HL-60 (cell line): ENCODE data around the gene RABGAP1L.

Source experiments
- POLR2AphosphoS5 ChIP-seq: IDR thresholded peaks from 2 replicates; pipeline ENCODE4 v1.6.1; 2012; ENCODE audit warnings: low read depth
- TF ChIP-seq, protein P1 (sequence below): IDR thresholded peaks from 2 replicates; pipeline ENCODE4 v1.6.1; 2012; ENCODE audit warnings: low read depth; ENCODE audit not compliant: insufficient replicate concordance
- TF ChIP-seq, protein P2 (sequence below): IDR thresholded peaks from one replicate; pipeline ENCODE4 v1.5.1; 2011; ENCODE audit warnings: low read length, control low read depth, inconsistent platforms; ENCODE audit not compliant: insufficient read depth

GRCh38 chr1:174135211-174135610 is 24.1 kb upstream of the RABGAP1L start:
- TF ChIP-seq POLR2AphosphoS5, result no peak
- TF ChIP-seq, protein P1, sequence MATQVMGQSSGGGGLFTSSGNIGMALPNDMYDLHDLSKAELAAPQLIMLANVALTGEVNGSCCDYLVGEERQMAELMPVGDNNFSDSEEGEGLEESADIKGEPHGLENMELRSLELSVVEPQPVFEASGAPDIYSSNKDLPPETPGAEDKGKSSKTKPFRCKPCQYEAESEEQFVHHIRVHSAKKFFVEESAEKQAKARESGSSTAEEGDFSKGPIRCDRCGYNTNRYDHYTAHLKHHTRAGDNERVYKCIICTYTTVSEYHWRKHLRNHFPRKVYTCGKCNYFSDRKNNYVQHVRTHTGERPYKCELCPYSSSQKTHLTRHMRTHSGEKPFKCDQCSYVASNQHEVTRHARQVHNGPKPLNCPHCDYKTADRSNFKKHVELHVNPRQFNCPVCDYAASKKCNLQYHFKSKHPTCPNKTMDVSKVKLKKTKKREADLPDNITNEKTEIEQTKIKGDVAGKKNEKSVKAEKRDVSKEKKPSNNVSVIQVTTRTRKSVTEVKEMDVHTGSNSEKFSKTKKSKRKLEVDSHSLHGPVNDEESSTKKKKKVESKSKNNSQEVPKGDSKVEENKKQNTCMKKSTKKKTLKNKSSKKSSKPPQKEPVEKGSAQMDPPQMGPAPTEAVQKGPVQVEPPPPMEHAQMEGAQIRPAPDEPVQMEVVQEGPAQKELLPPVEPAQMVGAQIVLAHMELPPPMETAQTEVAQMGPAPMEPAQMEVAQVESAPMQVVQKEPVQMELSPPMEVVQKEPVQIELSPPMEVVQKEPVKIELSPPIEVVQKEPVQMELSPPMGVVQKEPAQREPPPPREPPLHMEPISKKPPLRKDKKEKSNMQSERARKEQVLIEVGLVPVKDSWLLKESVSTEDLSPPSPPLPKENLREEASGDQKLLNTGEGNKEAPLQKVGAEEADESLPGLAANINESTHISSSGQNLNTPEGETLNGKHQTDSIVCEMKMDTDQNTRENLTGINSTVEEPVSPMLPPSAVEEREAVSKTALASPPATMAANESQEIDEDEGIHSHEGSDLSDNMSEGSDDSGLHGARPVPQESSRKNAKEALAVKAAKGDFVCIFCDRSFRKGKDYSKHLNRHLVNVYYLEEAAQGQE, result no peak
- TF ChIP-seq, protein P2, sequence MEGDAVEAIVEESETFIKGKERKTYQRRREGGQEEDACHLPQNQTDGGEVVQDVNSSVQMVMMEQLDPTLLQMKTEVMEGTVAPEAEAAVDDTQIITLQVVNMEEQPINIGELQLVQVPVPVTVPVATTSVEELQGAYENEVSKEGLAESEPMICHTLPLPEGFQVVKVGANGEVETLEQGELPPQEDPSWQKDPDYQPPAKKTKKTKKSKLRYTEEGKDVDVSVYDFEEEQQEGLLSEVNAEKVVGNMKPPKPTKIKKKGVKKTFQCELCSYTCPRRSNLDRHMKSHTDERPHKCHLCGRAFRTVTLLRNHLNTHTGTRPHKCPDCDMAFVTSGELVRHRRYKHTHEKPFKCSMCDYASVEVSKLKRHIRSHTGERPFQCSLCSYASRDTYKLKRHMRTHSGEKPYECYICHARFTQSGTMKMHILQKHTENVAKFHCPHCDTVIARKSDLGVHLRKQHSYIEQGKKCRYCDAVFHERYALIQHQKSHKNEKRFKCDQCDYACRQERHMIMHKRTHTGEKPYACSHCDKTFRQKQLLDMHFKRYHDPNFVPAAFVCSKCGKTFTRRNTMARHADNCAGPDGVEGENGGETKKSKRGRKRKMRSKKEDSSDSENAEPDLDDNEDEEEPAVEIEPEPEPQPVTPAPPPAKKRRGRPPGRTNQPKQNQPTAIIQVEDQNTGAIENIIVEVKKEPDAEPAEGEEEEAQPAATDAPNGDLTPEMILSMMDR, result no peak
